ENCODE results near the gene NUDT3. TPM values are rescaled to one million over a fixed set of nuclear protein-coding genes. Genes with fewer than 3 reads are reported as not detected.
"Not testable (repeated sequence)": the region's sequence is repeated elsewhere in the genome, so short reads cannot be mapped to it uniquely, and the experiment has no call there.

Gene NUDT3
- total RNA-seq, 1 experiment from 2014 or later, result 48.4 TPM

GRCh38 chr6:34260576-34261267 is 131.7 kb downstream of the NUDT3 start:
- no peak for DNase-seq
- H3K4me1 Mint-ChIP-seq (ENCODE audit: low read depth, unreplicated experiment), result no peaks in the 10 kb centered on the region
- H3K27me3 Mint-ChIP-seq (ENCODE audit: unreplicated experiment), result no peaks in the 10 kb centered on the region
- H3K4me3 Mint-ChIP-seq (ENCODE audit: low read depth, unreplicated experiment), result no peak overlapping the region
- no peak for TF ChIP-seq CTCF (IDR thresholded peaks at IDR 0.05; ENCODE audit: unreplicated experiment)
- intact Hi-C loops (cut with micrococcal nuclease; ENCODE audit: unreplicated experiment), result no loop called here
- no TSS peak for BruUV-seq (replicated peaks)
- CTCF ChIA-PET, result no interaction called here
- no peak overlapping the region for H3K27ac Mint-ChIP-seq (ENCODE audit: unreplicated experiment)
- H3K36me3 Mint-ChIP-seq (ENCODE audit: insufficient read depth, unreplicated experiment), result no peaks in the 10 kb centered on the region
- H3K9me3 Mint-ChIP-seq (ENCODE audit: low read depth, unreplicated experiment), result peaks cover 10% of the 10 kb centered on the region

- Mint-ChIP-seq H3K27me3 (ENCODE audit: unreplicated experiment) (no peaks in the 10 kb centered on the region), H3K9me3 (ENCODE audit: low read depth, unreplicated experiment) (peaks cover 10% of the 10 kb centered on the region), H3K36me3 (ENCODE audit: insufficient read depth, unreplicated experiment) (no peaks in the 10 kb centered on the region), H3K4me3 (ENCODE audit: low read depth, unreplicated experiment) (no peak overlapping the region), H3K4me1 (ENCODE audit: low read depth, unreplicated experiment) (no peaks in the 10 kb centered on the region), H3K27ac (ENCODE audit: unreplicated experiment) (no peak overlapping the region)
- no peak for DNase-seq
- intact Hi-C loops (cut with micrococcal nuclease; ENCODE audit: unreplicated experiment), result no loop called here
- no peak for TF ChIP-seq CTCF (IDR thresholded peaks at IDR 0.05; ENCODE audit: unreplicated experiment)
- no TSS peak for BruUV-seq (replicated peaks)
- CTCF ChIA-PET, result interaction anchor here (0.7 kb wide), 1 partner anchor 350 kb away, joined by 4 read pairs; no protein-coding TSS in a partner anchor
These were observed 132.9 kb downstream of the NUDT3 start for GRCh38 chr6:34259529-34260069.

GRCh38 chr6:34252395-34252794 is 140.1 kb downstream of the NUDT3 start:
- H3K27ac Mint-ChIP-seq (ENCODE audit: unreplicated experiment); H3K4me3 Mint-ChIP-seq (ENCODE audit: low read depth, unreplicated experiment); H3K9me3 Mint-ChIP-seq (ENCODE audit: low read depth, unreplicated experiment); H3K27me3 Mint-ChIP-seq (ENCODE audit: unreplicated experiment); intact Hi-C loops (cut with micrococcal nuclease; ENCODE audit: unreplicated experiment); BruUV-seq (replicated peaks); DNase-seq: not testable (repeated sequence)
- CTCF ChIA-PET, result interaction anchor here (0.6 kb wide), 1 partner anchor 163 kb away, joined by 3 read pairs; no protein-coding TSS in a partner anchor
- Mint-ChIP-seq H3K4me1 (ENCODE audit: low read depth, unreplicated experiment) (peaks cover 21% of the 10 kb centered on the region), H3K36me3 (ENCODE audit: insufficient read depth, unreplicated experiment) (peaks cover 23% of the 10 kb centered on the region)

GRCh38 chr6:34249469-34250261 is 142.8 kb downstream of the NUDT3 start:
- Mint-ChIP-seq H3K36me3 (ENCODE audit: insufficient read depth, unreplicated experiment) (peaks cover 51% of the 10 kb centered on the region), H3K27me3 (ENCODE audit: unreplicated experiment) (no peaks in the 10 kb centered on the region), H3K9me3 (ENCODE audit: low read depth, unreplicated experiment) (no peaks in the 10 kb centered on the region), H3K4me3 (ENCODE audit: low read depth, unreplicated experiment) (peak overlapping the region; percentile 81), H3K4me1 (ENCODE audit: low read depth, unreplicated experiment) (peaks cover 48% of the 10 kb centered on the region), H3K27ac (ENCODE audit: unreplicated experiment) (peak overlapping the region; percentile 97)
- no TSS peak for BruUV-seq (replicated peaks)
- CTCF ChIA-PET, result interaction anchor here (0.7 to 5.4 kb wide), 14 partner anchors 13 to 406 kb away, joined by 3 to 107 read pairs (median 4); partner anchors contain the start of genes HMGA1 and NUDT3
- intact Hi-C loops (cut with micrococcal nuclease; ENCODE audit: unreplicated experiment), result loop anchor here (1.0 kb wide), 1 partner anchor 166 kb away; no protein-coding TSS in a partner anchor
- TF ChIP-seq CTCF (IDR thresholded peaks at IDR 0.05; ENCODE audit: unreplicated experiment), result no peak
- DNase-seq, result no peak
